Heart right ventricle (tissue), 16 donors: ENCODE measurements around the gene PRICKLE4. TPM values are rescaled to one million over a fixed set of nuclear protein-coding genes. Genes with fewer than 3 reads are reported as not detected.

ENCODE experiments used
- ATAC-seq, 8 donors: fragments of 200-7000 bp; cut with Tn5 transposase; one replicate each; pipeline ENCODE4 v1.9.1; 2020; ENCODE audit warnings: mild to moderate bottlenecking in 8 of 8, moderate library complexity in 8 of 8, moderate number of reproducible peaks in 1 of 8
- DNase-seq, 2 donors: peaks; one replicate each; pipeline ENCODE4 v3.0.0-alpha.2; 2020
- H3K27ac ChIP-seq, 10 donors: fragments of 200-600 bp; sonication (generic) in 2 of 10; one replicate each; pipeline versions ENCODE4 v1.5.0 to v1.8.0; 2020 to 2022; ENCODE audit warnings: mild to moderate bottlenecking in 3 of 10
- H3K27me3 ChIP-seq, 7 donors: fragments of 200-600 bp; one replicate each; pipeline ENCODE4 v1.8.0; 2021 to 2022; ENCODE audit warnings: mild to moderate bottlenecking in 2 of 7
- H3K36me3 ChIP-seq, 9 donors: fragments of 200-600 bp; sonication (generic) in 1 of 9; one replicate each; pipeline versions ENCODE4 v1.5.0 to v1.8.0; 2020 to 2022; ENCODE audit warnings: mild to moderate bottlenecking in 2 of 9
- H3K4me1 ChIP-seq, 9 donors: fragments of 200-600 bp; sonication (generic) in 1 of 9; one replicate each; pipeline versions ENCODE4 v1.5.0 to v1.8.0; 2020 to 2022; ENCODE audit warnings: mild to moderate bottlenecking in 4 of 9
- H3K4me3 ChIP-seq, 10 donors: fragments of 200-600 bp; sonication (generic) in 2 of 10; one replicate each; pipeline versions ENCODE4 v1.5.0 to v1.8.0; 2020 to 2022; ENCODE audit warnings: mild to moderate bottlenecking in 7 of 10, moderate library complexity in 2 of 10
- H3K9me3 ChIP-seq, 11 donors: fragments of 200-600 bp in 10 of 11; sonication (generic) in 2 of 11; one replicate each; pipeline versions ENCODE4 v1.5.0 to v1.8.0; 2013 to 2022; ENCODE audit warnings: mild to moderate bottlenecking in 2 of 11, control low read depth in 1 of 11, moderate library complexity in 1 of 11
- CTCF ChIP-seq, 9 donors: fragments of 200-600 bp; sonication (generic) in 2 of 9; IDR thresholded peaks; one replicate each; pipeline versions ENCODE4 v1.5.0 to v1.8.0; 2021 to 2022; ENCODE audit warnings: antibody characterized with exemption in 9 of 9, mild to moderate bottlenecking in 5 of 9, moderate library complexity in 1 of 9
- WGBS, 2 donors: extraction: QIAGEN DNeasy Blood & Tissue Kit; methylation state at CpG; one replicate each; pipeline ENCODE4 v1.1.7; 2013; ENCODE audit warnings: inconsistent platforms in 1 of 2; 5-methylcytosine and 5-hydroxymethylcytosine counted together
- intact Hi-C, 10 donors: fragments of 100-400 bp; cut with DNase I; formaldehyde crosslinking; loops; one replicate each; pipeline versions ENCODE4 v1.11.1 to v1.14.2; 2022
- polyA plus RNA-seq, 2 donors: library from polyadenylated mRNA; stranded (reverse); fragments of 200-250 nt; gene quantifications; one replicate each; pipeline ENCODE4 v1.2.3, GENCODE V29; 2013
- total RNA-seq, 10 donors: library from RNA; stranded (reverse); fragmentation: NEBNext Ultra II Directional in 3 of 10; extraction: Animal tissue kit (Norgen Biotek cat#: 25700) in 3 of 10; gene quantifications; one replicate each; pipeline versions ENCODE4 v1.2.1 to v1.2.4, GENCODE V29; 2021 to 2023
- donor health status: Arrhythmogenic right ventricular cardiomyopathy.
- donor health status: ischemic (EF 13 %, LVEDD 7.1; RV severe dilation, severe dysfunction).
- donor health status: healthy with polysubstance abuse.
- donor health status: DM: no; HTN: yes; CAD: no.
- donor health status: DM: no; HTN: no; CAD: no.
- donor health status: ischemic (EF 25% LVEDD 6.9; RV normal size, moderate dysfunction).
- donor health status: ischemic (EF 25% LVEDD 5.7; RV mildly dilated, moderate dysfunction).
- donor health status: healthy.
- donor health status: DM: yes; HTN: yes; CAD: no.
- donor health status: Ischemic cardiomyopathy.
- donor health status: ischemic (EF 35%, LVEDD 5.7; RV mildly dilated, moderate dysfunction).
- donor health status: nonischemic (EF 11% LVEDD 7.7; RV severe dilation, severe dysfunction).
- donor health status: DM: yes; HTN: yes; CAD: no.
- donor health status: PGD.
- donor health status: ischemic (EF 29% LVEDD 5.4; RV normal size, mild dysfunction).
- donor health status: nonischemic (EF 23%, LVEDD 6.1; RV moderate dilation, normal function).

Gene PRICKLE4
- total and polyA plus RNA-seq, 12 donors, result 0.38 to 6.1 (median 1.9) TPM

- intact Hi-C loops, result loop anchor here in 6 of 10 donors (10.0 kb wide), 5 partner anchors 77 to 407 kb away; partner anchors contain the start of gene GUCA1A (in 1 of the 6)
- Histone ChIP-seq H3K4me3 (no peak overlapping the region), H3K9me3 (no peaks in the 10 kb centered on the region), H3K4me1 (peaks cover 4 to 28% (median 18%) of the 10 kb centered on the region in 9 donors), H3K27ac (no peak overlapping the region), H3K36me3 (peaks cover 0 to 73% (median 29%) of the 10 kb centered on the region in 9 donors), H3K27me3 (no peaks in the 10 kb centered on the region)
- ATAC-seq, result no peak
- TF ChIP-seq CTCF (IDR thresholded peaks at IDR 0.05), result no peak
- DNase-seq, result no peak
- WGBS, 2 donors, result 88 to 91% methylated on average over 29 of the region's 29 CpGs
These were observed 9.3 kb upstream of the PRICKLE4 start for GRCh38 chr6:41771058-41771983.

- H3K4me3 ChIP-seq, result no peak overlapping the region
- no peaks in the 10 kb centered on the region for H3K27me3 ChIP-seq
- DNase-seq (no peak), ATAC-seq (no peak)
- peaks cover 6 to 34% (median 11%) of the 10 kb centered on the region in 9 donors for H3K4me1 ChIP-seq
- H3K9me3 ChIP-seq, result no peaks in the 10 kb centered on the region
- TF ChIP-seq CTCF (IDR thresholded peaks at IDR 0.05), result no peak
- 85 to 93% methylated on average over 3 of the region's 3 CpGs for WGBS, 2 donors
- intact Hi-C loops, result loop anchor here in 8 of 10 donors (5.0 to 10.0 kb wide), 10 partner anchors 38 to 410 kb away; partner anchors contain the start of genes TFEB (in 3 of the 8) and GUCA1A (in 1 of the 8)
- no peak overlapping the region for H3K27ac ChIP-seq
- H3K36me3 ChIP-seq, result peaks cover 0 to 76% (median 33%) of the 10 kb centered on the region in 9 donors
These were observed 5.7 kb upstream of the PRICKLE4 start for GRCh38 chr6:41774841-41775240.

GRCh38 chr6:41775293-41775882 lies 5.2 kb upstream of the PRICKLE4 start:
- DNase-seq, result no peak
- no peak overlapping the region for H3K27ac ChIP-seq
- ATAC-seq, result no peak
- 86 to 93% methylated on average over 13 of the region's 13 CpGs for WGBS, 2 donors
- no peaks in the 10 kb centered on the region for H3K9me3 ChIP-seq
- no peak overlapping the region for H3K4me3 ChIP-seq
- H3K36me3 ChIP-seq, result peaks cover 0 to 70% (median 33%) of the 10 kb centered on the region in 9 donors
- intact Hi-C loops, result loop anchor here in 8 of 10 donors (5.0 to 10.0 kb wide), 10 partner anchors 38 to 411 kb away; partner anchors contain the start of genes TFEB (in 3 of the 8) and GUCA1A (in 1 of the 8)
- H3K4me1 ChIP-seq, result peaks cover 6 to 34% (median 11%) of the 10 kb centered on the region in 9 donors
- H3K27me3 ChIP-seq, result no peaks in the 10 kb centered on the region
- TF ChIP-seq CTCF (IDR thresholded peaks at IDR 0.05), result no peak
